ENCODE measurements around the gene SKAP1.

DNA sequence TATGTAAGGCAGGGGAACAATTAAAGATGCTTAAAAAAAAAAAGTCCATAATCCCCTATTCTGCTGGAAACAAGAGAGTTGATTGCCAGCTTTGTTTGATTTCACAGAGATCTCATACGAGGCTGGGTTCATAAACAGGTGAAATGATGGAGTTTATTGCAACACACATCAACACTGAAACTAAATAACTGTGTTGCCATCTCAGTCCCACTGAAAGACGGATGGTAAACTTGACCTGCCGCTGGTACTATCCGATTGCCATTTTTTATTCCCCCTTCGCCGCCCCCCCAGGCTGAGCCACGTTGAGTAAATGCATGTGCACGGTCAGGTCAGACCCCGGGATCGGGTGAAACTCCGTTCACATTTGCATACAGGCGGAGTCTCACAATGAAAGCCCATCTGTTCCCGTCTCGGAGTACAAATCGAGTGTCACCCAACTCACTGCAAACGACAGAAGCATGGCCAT is 119.2 kb downstream of the SKAP1 start:
- TF ChIP-seq, protein P1, sequence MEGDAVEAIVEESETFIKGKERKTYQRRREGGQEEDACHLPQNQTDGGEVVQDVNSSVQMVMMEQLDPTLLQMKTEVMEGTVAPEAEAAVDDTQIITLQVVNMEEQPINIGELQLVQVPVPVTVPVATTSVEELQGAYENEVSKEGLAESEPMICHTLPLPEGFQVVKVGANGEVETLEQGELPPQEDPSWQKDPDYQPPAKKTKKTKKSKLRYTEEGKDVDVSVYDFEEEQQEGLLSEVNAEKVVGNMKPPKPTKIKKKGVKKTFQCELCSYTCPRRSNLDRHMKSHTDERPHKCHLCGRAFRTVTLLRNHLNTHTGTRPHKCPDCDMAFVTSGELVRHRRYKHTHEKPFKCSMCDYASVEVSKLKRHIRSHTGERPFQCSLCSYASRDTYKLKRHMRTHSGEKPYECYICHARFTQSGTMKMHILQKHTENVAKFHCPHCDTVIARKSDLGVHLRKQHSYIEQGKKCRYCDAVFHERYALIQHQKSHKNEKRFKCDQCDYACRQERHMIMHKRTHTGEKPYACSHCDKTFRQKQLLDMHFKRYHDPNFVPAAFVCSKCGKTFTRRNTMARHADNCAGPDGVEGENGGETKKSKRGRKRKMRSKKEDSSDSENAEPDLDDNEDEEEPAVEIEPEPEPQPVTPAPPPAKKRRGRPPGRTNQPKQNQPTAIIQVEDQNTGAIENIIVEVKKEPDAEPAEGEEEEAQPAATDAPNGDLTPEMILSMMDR (conservative IDR thresholded peaks at IDR 0.05), result no peak
- TF ChIP-seq ZFX (IDR thresholded peaks at IDR 0.05), result no peak

All from C4-2B (cell line).